ENCODE results near the gene ELF4.

Gene ELF4

GRCh38 chrX:130114141-130114588, 3.9 kb upstream of the ELF4 start:
- H3K4me3 ChIP-seq (replicated peaks; ENCODE audit: low read depth, low read length), result no peak overlapping the region
- no peak for DNase-seq (ENCODE audit: low read depth)
- no peak for TF ChIP-seq CTCF (IDR thresholded peaks at IDR 0.05; ENCODE audit: low read length, missing control alignments)

- peak overlapping the region; percentile 22 for H3K4me3 ChIP-seq (replicated peaks; ENCODE audit: low read depth, low read length)
- no peak for DNase-seq (ENCODE audit: low read depth)
- TF ChIP-seq CTCF (IDR thresholded peaks at IDR 0.05; ENCODE audit: low read length, missing control alignments), result no peak
Observed at GRCh38 chrX:130111220-130112154, 1.2 kb upstream of the ELF4 start.

DNA sequence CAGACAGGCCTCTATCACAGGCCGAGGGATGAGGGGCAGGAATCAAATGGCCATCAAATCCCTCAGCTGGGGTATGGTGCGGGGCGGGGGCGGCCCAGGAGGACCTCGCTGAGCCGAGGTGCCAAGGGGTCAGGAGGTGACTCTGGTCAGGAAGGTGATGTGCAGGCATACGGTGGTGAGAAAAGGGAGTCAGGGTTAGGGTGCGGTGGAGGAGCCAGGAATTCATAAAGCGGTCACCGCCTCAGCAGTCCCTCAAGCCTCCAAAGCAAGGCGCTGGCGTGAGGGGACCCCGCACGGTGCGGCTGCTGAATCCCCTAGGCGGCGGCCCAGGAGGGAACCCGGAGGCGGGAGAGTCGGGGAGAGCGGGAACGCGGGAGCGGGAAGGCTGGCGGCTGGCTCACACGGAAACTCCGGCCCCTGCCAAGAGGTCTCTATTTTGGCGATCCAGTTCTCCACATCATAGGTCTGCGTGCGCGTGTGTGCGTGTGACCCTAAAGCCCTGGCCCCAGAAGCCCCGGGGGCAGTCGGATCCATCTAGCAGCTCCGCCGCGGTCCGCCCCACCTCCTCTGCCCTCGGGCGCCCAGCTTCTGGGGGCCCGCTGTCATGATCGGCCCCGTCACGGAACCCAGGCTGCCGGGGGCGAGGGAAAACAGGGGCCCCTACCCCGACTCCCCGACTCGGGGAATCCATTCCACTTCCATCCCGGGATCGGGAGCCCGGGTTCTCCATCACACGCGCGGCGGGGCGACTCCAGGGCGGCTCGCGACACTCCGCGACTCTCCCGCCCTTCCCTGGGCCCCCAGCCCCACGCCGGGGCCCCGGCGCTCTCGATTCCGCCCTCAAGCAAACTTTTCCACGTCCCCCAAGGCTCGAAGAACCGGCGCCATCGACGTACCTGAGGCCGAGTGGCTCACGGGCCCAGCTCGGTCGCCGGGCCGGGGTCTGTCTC, 593 bp downstream of the ELF4 start:
- peak overlapping the region; percentile 60 for H3K4me3 ChIP-seq (replicated peaks; ENCODE audit: low read depth, low read length)
- TF ChIP-seq CTCF (IDR thresholded peaks at IDR 0.05; ENCODE audit: low read length, missing control alignments), result no peak
- no peak for DNase-seq (ENCODE audit: low read depth)

DNA sequence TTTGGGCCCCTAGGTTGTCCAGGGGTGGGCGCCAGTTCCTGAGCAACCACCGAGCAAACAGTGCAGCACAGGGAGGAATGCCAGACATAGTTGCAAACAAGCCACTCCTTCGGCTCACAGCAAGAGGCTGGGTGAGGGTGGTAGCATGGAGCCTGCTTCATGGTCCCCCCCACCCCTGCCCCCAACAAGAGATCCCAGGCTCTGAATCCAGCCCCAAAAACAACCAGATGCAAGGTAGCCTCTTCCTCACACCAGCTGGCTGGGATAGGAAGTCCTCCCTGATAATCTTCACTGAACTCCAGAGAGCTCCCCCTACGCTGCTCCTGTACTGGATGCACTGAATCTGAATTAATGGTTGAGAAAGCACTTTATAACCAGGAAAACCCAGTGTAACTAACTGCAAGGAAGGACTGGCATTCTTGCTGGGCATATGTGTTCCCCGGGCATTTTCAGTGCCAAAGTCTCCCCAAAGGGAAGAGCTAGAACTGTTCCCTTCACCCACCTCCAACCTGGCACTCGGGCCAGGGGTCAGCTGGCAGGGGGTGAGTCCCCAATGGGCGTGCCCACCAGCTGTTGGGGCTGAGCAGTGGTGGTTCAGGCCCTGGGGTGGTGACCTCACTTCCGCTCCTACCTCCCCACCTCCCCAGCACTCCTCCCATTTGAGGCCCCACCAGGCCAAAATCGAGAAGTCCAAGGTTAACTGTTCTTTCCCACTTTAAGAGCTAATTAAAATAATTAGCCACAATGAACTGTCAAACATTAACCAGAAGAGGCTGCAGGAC, 1.5 kb downstream of the ELF4 start:
- no peak for TF ChIP-seq CTCF (IDR thresholded peaks at IDR 0.05; ENCODE audit: low read length, missing control alignments)
- H3K4me3 ChIP-seq (replicated peaks; ENCODE audit: low read depth, low read length), result peak overlapping the region; percentile 60
- no peak for DNase-seq (ENCODE audit: low read depth)

DNA sequence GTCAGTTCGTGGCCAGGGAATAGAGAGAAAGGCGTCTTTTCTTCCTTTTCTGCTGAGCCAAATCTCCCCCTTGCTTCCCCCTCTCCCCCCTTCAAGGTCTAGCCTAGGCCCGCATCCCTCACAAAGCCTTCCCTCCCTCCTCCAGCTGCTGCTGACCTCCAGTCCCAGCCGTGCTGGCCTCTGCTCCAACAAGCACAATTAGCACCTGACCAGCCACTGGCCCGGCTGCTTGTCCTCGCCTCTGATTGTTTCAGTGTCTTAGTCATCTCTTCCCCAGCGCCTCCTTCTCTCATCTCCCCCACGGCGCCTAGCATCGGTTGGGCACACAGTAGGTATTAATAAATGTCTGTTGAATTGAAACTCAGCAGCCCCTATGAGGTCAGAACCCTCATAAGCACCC, 4.2 kb downstream of the ELF4 start:
- DNase-seq (ENCODE audit: low read depth), result no peak
- TF ChIP-seq CTCF (IDR thresholded peaks at IDR 0.05; ENCODE audit: low read length, missing control alignments), result no peak
- no peak overlapping the region for H3K4me3 ChIP-seq (replicated peaks; ENCODE audit: low read depth, low read length)

DNA sequence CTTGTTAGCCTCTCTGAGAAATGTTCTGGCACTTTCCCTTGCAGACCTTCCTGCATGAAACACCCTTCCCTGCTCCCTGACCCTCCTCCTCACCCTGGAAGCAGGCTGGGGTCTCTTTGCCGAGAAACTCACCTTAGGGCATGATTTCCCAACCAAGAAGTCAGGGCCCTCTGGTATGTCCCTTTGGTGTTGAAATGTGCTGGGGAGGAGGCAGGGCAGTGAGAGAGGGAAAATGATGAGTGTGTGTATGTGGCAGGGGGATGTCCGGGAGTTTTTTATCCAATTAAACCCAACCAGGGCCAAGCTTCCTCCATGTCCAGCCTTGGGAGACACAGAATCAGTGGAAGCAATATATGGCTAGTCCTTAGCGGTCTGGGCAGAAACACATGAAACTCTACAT, 5.1 kb downstream of the ELF4 start:
- DNase-seq (ENCODE audit: low read depth), result no peak
- TF ChIP-seq CTCF (IDR thresholded peaks at IDR 0.05; ENCODE audit: low read length, missing control alignments), result no peak

More for the DNA sequence above, 5.1 kb downstream of the ELF4 start:
- H3K4me3 ChIP-seq (replicated peaks; ENCODE audit: low read depth, low read length), result no peak overlapping the region

Measured in fibroblast of pulmonary artery (primary cell).